Esophagus squamous epithelium (tissue), 4 donors: ENCODE data around the gene KANK4.

Experiments used
- POLR2A ChIP-seq, 4 donors: fragments of 450-650 bp; IDR thresholded peaks; one replicate each; pipeline ENCODE4 v1.6.1; 2017; ENCODE audit warnings: antibody characterized with exemption in 4 of 4, mild to moderate bottlenecking in 4 of 4, moderate library complexity in 3 of 4
- TF ChIP-seq, protein P1 (sequence below), 6 experiments: fragments of 450-650 bp in 4 of 6; fragments of 200-600 bp in 2 of 6; sonication (generic) in 2 of 6; IDR thresholded peaks; one replicate each; pipeline ENCODE4 v1.5.1; 2016 to 2019; ENCODE audit warnings: antibody characterized with exemption in 6 of 6, mild to moderate bottlenecking in 4 of 6, moderate library complexity in 4 of 6

DNA sequence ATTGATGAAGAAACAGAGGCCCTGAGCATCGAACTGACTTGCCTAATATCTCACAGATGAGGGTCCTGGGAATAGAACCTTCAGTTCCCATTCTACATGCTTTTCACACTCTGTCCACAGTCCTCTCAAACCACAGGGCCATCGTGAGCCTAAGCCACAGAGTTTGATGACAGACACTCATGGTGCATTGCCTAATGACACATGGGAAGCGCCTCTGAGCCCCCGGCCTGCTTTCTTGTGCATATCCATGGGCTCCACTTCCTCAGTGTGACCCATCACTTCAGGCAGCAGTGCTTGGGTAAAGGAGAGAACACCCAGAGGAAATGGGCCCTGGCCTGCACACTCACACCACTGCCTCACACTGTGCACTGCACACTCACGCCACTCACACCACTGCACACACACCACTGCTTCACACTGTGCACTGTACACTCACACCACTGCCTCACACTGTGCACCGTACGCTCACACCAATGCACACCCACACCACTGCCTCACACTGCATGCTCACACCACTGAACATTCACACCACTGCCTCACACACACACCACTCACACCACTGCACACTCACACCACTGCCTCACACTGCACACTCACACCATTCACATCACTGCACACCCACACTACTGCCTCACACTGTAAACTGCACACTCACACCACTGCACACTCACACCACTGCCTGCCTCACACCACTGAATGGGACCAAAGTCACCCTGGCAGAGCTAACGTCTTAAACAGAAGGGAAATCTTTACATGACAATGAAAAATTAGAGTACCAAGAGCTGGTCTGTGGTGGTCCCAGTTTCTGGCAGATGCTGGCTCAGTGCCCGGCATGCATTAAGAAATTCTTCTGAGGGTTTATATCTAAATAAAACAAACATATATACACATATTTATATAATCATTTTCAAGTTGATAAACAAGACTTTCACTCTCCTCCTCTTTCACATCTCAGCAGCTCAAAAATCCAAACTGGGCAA is 53.0 kb downstream of the KANK4 start:
- TF ChIP-seq, protein P1, sequence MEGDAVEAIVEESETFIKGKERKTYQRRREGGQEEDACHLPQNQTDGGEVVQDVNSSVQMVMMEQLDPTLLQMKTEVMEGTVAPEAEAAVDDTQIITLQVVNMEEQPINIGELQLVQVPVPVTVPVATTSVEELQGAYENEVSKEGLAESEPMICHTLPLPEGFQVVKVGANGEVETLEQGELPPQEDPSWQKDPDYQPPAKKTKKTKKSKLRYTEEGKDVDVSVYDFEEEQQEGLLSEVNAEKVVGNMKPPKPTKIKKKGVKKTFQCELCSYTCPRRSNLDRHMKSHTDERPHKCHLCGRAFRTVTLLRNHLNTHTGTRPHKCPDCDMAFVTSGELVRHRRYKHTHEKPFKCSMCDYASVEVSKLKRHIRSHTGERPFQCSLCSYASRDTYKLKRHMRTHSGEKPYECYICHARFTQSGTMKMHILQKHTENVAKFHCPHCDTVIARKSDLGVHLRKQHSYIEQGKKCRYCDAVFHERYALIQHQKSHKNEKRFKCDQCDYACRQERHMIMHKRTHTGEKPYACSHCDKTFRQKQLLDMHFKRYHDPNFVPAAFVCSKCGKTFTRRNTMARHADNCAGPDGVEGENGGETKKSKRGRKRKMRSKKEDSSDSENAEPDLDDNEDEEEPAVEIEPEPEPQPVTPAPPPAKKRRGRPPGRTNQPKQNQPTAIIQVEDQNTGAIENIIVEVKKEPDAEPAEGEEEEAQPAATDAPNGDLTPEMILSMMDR (IDR thresholded peaks at IDR 0.05) = no peak
- no peak for TF ChIP-seq POLR2A (IDR thresholded peaks at IDR 0.05)
